HepG2 (cell line): Measurements from ENCODE around the gene ACTL7B. TPM values are rescaled to one million over a fixed set of nuclear protein-coding genes. Genes with fewer than 3 reads are reported as not detected.

Experiments
- BCLAF1 ChIP-seq: fragments of 450-650 bp; IDR thresholded peaks from 2 replicates; pipeline ENCODE4 v1.6.1; 2017; ENCODE audit warnings: mild to moderate bottlenecking
- CAMTA2 ChIP-seq: sonication (generic); formaldehyde crosslinking; IDR thresholded peaks from 2 replicates; pipeline ENCODE4 v1.4.0; 2020; ENCODE audit warnings: mild to moderate bottlenecking, missing genetic modification reagents, borderline replicate concordance
- CBX1 ChIP-seq: IDR thresholded peaks from one replicate; pipeline ENCODE4 v1.6.1; 2016; ENCODE audit warnings: antibody characterized with exemption, low read depth
- CENPT ChIP-seq: sonication (generic); formaldehyde crosslinking; IDR thresholded peaks from 2 replicates; pipeline ENCODE4 v1.8.0; 2022; ENCODE audit warnings: low read depth, mild to moderate bottlenecking, moderate library complexity, missing genetic modification reagents
- FIP1L1 ChIP-seq: fragments of 200-400 bp; formaldehyde crosslinking; IDR thresholded peaks from 2 replicates; pipeline ENCODE4 v1.6.1; 2018; ENCODE audit warnings: low read depth, mild to moderate bottlenecking, low read length, moderate library complexity, borderline replicate concordance; ENCODE audit not compliant: insufficient read depth
- FOXC1 ChIP-seq: sonication (generic); formaldehyde crosslinking; IDR thresholded peaks from 2 replicates; pipeline ENCODE4 v1.8.0; 2022; ENCODE audit warnings: mild to moderate bottlenecking, missing genetic modification reagents, borderline replicate concordance
- HINFP ChIP-seq: sonication (generic); formaldehyde crosslinking; IDR thresholded peaks from 2 replicates; pipeline ENCODE4 v1.4.0; 2020; ENCODE audit warnings: low read depth, mild to moderate bottlenecking, missing genetic modification reagents
- MEF2D ChIP-seq: sonication (generic); formaldehyde crosslinking; IDR thresholded peaks from 2 replicates; pipeline ENCODE4 v1.5.1; 2020; ENCODE audit warnings: mild to moderate bottlenecking, missing genetic modification reagents
- MTF1 ChIP-seq: sonication (generic); formaldehyde crosslinking; IDR thresholded peaks from 2 replicates; pipeline ENCODE4 v1.5.0; 2020; ENCODE audit warnings: missing genetic modification reagents
- NKX3-1 ChIP-seq: sonication (generic); formaldehyde crosslinking; IDR thresholded peaks from 2 replicates; pipeline ENCODE4 v1.5.0; 2020; ENCODE audit warnings: missing genetic modification reagents
- STAG1 ChIP-seq: sonication (generic); formaldehyde crosslinking; IDR thresholded peaks from 2 replicates; pipeline ENCODE4 v1.4.0; 2020; ENCODE audit warnings: missing genetic modification reagents
- TMF1 ChIP-seq: sonication (generic); formaldehyde crosslinking; IDR thresholded peaks from 2 replicates; pipeline ENCODE4 v1.8.1; 2022; ENCODE audit warnings: low read depth, missing genetic modification reagents
- U2AF2 ChIP-seq: fragments of 200-400 bp; formaldehyde crosslinking; IDR thresholded peaks from 2 replicates; pipeline ENCODE4 v1.6.1; 2017; ENCODE audit warnings: low read depth, mild to moderate bottlenecking, low read length
- ZBTB4 ChIP-seq: sonication (generic); formaldehyde crosslinking; IDR thresholded peaks from 2 replicates; pipeline ENCODE4 v1.4.0; 2020; ENCODE audit warnings: missing genetic modification reagents, mild to moderate bottlenecking, borderline replicate concordance
- ZNF101 ChIP-seq: sonication (generic); formaldehyde crosslinking; IDR thresholded peaks from 2 replicates; pipeline ENCODE4 v1.4.0; 2020; ENCODE audit warnings: mild to moderate bottlenecking, low read depth, missing genetic modification reagents, borderline replicate concordance
- ZNF44 ChIP-seq: sonication (generic); formaldehyde crosslinking; IDR thresholded peaks from 2 replicates; pipeline ENCODE4 v1.5.1; 2020; ENCODE audit warnings: mild to moderate bottlenecking, missing genetic modification reagents
- ZNF574 ChIP-seq: sonication (generic); formaldehyde crosslinking; IDR thresholded peaks from 2 replicates; pipeline ENCODE4 v1.4.0; 2020; ENCODE audit warnings: missing genetic modification reagents
- ZNF724P ChIP-seq: sonication (generic); formaldehyde crosslinking; IDR thresholded peaks from 2 replicates; pipeline ENCODE4 v1.8.0; 2022; ENCODE audit warnings: missing genetic modification reagents, borderline replicate concordance
- polyA plus RNA-seq, 8 experiments: library from polyadenylated mRNA; depleted of rRNA in 3 of 8; stranded (reverse) in 7 of 8; unstranded in 1 of 8; fragments of >200 nt; fragmentation: Illumina TruSeq in 4 of 8; extraction: Trizol in 4 of 8; gene quantifications; 2 replicates each; pipeline versions ENCODE4 v1.2.1 to v1.2.3, GENCODE V29; 2011 to 2016; ENCODE audit warnings: low read depth in 4 of 8, missing spikeins in 1 of 8, mixed read lengths in 1 of 8; ENCODE audit not compliant: insufficient read depth in 1 of 8
- total RNA-seq, 5 experiments: library from RNA; depleted of rRNA; stranded (reverse); fragments of >200 nt; fragmentation: Illumina TruSeq; extraction: Trizol; gene quantifications; 2 replicates each; pipeline ENCODE4 v1.2.3, GENCODE V29; 2016; ENCODE audit warnings: low read depth in 1 of 5

ACTL7B gene
- total and polyA plus RNA-seq, 2 of the 13 experiments (the other 11 are each of a cell fraction or from before 2014, with no cell fraction given): 0.07 to 0.11 TPM

DNA sequence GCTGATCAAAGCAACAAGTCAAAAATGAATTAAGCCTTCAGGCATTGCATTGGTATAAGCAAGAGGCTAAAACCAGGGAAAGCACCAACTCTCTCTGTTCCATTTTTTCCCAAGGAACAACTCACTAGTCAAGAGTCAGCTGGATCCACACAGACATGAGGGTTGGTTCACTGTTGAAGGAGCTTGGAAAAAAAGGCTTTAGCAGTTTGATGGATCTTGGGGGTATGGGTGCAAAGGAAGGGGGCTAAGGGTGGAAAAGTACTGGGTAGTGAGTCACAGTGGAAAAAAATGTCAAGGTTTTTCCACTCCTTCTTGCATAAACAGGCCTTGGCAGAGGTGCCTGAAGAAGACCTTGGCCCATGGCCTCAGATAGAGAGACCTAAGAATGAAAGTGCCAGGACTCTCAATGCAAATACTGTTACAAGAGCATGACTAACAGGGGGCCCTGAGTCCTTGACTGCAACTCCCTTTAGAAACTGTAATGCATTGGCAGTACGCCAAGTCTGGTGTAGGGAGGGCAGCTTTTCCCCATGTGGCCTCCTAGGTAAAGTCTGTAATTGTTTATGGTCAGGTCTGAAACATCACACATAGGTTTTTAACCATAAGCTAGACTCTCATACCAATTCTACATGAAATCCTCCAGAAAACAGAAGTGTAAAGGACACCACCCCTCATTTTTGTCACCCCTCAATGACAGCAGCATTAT lies 30.0 kb upstream of the ACTL7B start (continued):
- TF ChIP-seq STAG1 (CRISPR knock-in tag) (no peak; the same call in 1 of the 2 replicates), HINFP (no peak), CAMTA2 (no peak), ZBTB4 (CRISPR knock-in tag) (0 out of 2 replicates have a peak, but pooled peaks have one; percentile 65), BCLAF1 (no peak), U2AF2 (no peak), ZNF44 (CRISPR knock-in tag) (no peak), CENPT (CRISPR knock-in tag) (no peak), ZNF101 (CRISPR knock-in tag) (no peak), MTF1 (CRISPR knock-in tag) (no peak), ZNF574 (CRISPR knock-in tag) (peak; percentile 85), FOXC1 (CRISPR knock-in tag) (peak; percentile 77), ZNF724P (CRISPR knock-in tag) (0 out of 2 replicates have a peak, but pooled peaks have one; percentile 29), FIP1L1 (no peak), CBX1 (peak; percentile 54), NKX3-1 (peak; percentile 55; the same call in 1 of the 2 replicates), TMF1 (CRISPR knock-in tag) (no peak), MEF2D (peak; percentile 97)
